ENCODE results near the gene NPFF. TPM values are rescaled to one million over a fixed set of nuclear protein-coding genes. Genes with fewer than 3 reads are reported as not detected.
A peak's percentile ranks its signal among the peaks of the same experiment; 100 is the strongest.

The NPFF gene
- total and polyA plus RNA-seq, 10 of the 15 experiments (the other 5 are each of a cell fraction or from before 2014, with no cell fraction given), result 0.21 to 0.69 (median 0.23) TPM; not detected in 7

- peak; percentile 7; the same call in 2 of the 3 replicates for ATAC-seq
- H3K4me1 ChIP-seq (ENCODE audit: control insufficient read depth, insufficient read depth, low read length), result no peaks in the 10 kb centered on the region
- no peaks in the 10 kb centered on the region for H3K27me3 ChIP-seq (replicated peaks in 1 of 2; ENCODE audit: control insufficient read depth in 2 of 2, insufficient read depth in 2 of 2, low read length in 1 of 2)
- ChIA-PET SMC1A (ENCODE audit: uncharacterized antibody, unreplicated experiment) (interaction anchor here (1.0 to 2.3 kb wide), 5 partner anchors 10 to 38 kb away, joined by 3 to 6 read pairs (median 3); no protein-coding TSS in a partner anchor), POLR2A (interaction anchor here (0.6 to 1.6 kb wide), 6 partner anchors 9 to 470 kb away, joined by 3 to 5 read pairs (median 4); no protein-coding TSS in a partner anchor), RAD21 (ENCODE audit: unreplicated experiment) (interaction anchor here (1.4 kb wide), 2 partner anchors 11 to 26 kb away, joined by 3 to 4 read pairs; no protein-coding TSS in a partner anchor), CTCF (interaction anchor here (0.7 to 3.5 kb wide), 5 partner anchors 10 to 138 kb away, joined by 3 to 13 read pairs (median 7); partner anchors contain the start of gene MAP3K12)
- H3K27ac ChIP-seq (ENCODE audit: control insufficient read depth, insufficient read depth), result no peak overlapping the region
- BruUV-seq (replicated peaks), result no TSS peak
- no peak overlapping the region for H3K4me2 ChIP-seq (ENCODE audit: control insufficient read depth, insufficient read depth)
- H3K9me3 ChIP-seq (replicated peaks; ENCODE audit: control insufficient read depth, insufficient read depth, low read length), result no peaks in the 10 kb centered on the region
- no peak for FAIRE-seq
- no peak for TF ChIP-seq IKZF1 (conservative IDR thresholded peaks at IDR 0.05)
- TF ChIP-seq POLR2A (IDR thresholded peaks at IDR 0.05; ENCODE audit: low read depth, low read length), result peak; percentile 72
- 0 out of 2 replicates have a peak, but pooled peaks have one; percentile 34 for TF ChIP-seq SMAD5 (IDR thresholded peaks at IDR 0.05; ENCODE audit: low read depth)
- no peak for TF ChIP-seq USF1 (IDR thresholded peaks at IDR 0.05; ENCODE audit: borderline replicate concordance, extremely low read length, insufficient read depth, low read depth, low read length)
- peak; percentile 39; the same call in 1 of the 2 replicates for TF ChIP-seq POLR2AphosphoS5 (IDR thresholded peaks at IDR 0.05; ENCODE audit: low read length)
- peak; percentile 38 for TF ChIP-seq PML (IDR thresholded peaks at IDR 0.05; ENCODE audit: low read length)
- TF ChIP-seq CHD2 (IDR thresholded peaks at IDR 0.05; ENCODE audit: borderline replicate concordance, low read depth, low read length), result no peak
- 0 out of 2 replicates have a peak, but pooled peaks have one; percentile 7 for TF ChIP-seq ATF2 (IDR thresholded peaks at IDR 0.05; ENCODE audit: low read length)
- H2AFZ ChIP-seq (ENCODE audit: control insufficient read depth, low read depth, low read length), result no peak overlapping the region
- no peaks in the 10 kb centered on the region for H4K20me1 ChIP-seq (ENCODE audit: control insufficient read depth, insufficient read depth)
- peaks cover 37 to 52% of the 10 kb centered on the region in 2 experiments for H3K36me3 ChIP-seq (ENCODE audit: control insufficient read depth in 2 of 2, insufficient read depth in 2 of 2, low read length in 1 of 2)
- in situ Hi-C loops (cut with MboI) (no loop called here), intact Hi-C loops (cut with micrococcal nuclease; ENCODE audit: unreplicated experiment) (no loop called here)
- no peak for DNase-seq (ENCODE audit: low read depth, low spot score)
- H3K79me2 ChIP-seq (ENCODE audit: control insufficient read depth, insufficient read depth, low read length), result no peaks in the 10 kb centered on the region
- H3K4me3 ChIP-seq, result no peak overlapping the region
- 94% methylated on average over 18 of the region's 18 CpGs for WGBS (ENCODE audit: insufficient coverage, insufficient replicate concordance, low lambda C conversion rate, missing lambda C conversion rate)
- no peak overlapping the region for H3K9ac ChIP-seq (ENCODE audit: control insufficient read depth, insufficient read depth, low read length)
Observed at GRCh38 chr12:53482626-53483168, 24.6 kb downstream of the NPFF start.

Data from GM12878 (cell line).